MCF 10A (cell line): ENCODE results near the gene FSCN2. TPM values are rescaled to one million over a fixed set of nuclear protein-coding genes. Genes with fewer than 3 reads are reported as not detected.

Source experiments
- BruUV-seq: library from RNA; stranded (reverse); fragments of 400-500 nt; replicated peaks from 2 replicates; lab custom pipeline; 2021; lab: Mats Ljungman, UMichigan
- CTCF ChIA-PET: fragments of 300-600 bp; sonication (Branson Sonifier 250); formaldehyde crosslinking; extraction: SDS; loops from one replicate; lab custom pipeline; 2021; ENCODE audit warnings: antibody characterized with exemption, inconsistent platforms; lab: Yijun Ruan, JAX
- POLR2A ChIA-PET: fragments of 300-600, 350-650 bp; sonication (Branson Sonifier 250); formaldehyde crosslinking; extraction: SDS; loops from one replicate; lab custom pipeline; 2020; ENCODE audit warnings: antibody characterized with exemption, inconsistent platforms; lab: Yijun Ruan, JAX
- DNase-seq: peaks from one replicate; pipeline ENCODE4 v3.0.0-alpha.2; 2018; ENCODE audit not compliant: unreplicated experiment
- H3K27ac Mint-ChIP-seq: one replicate; pipeline ENCODE4 v1.8.0; 2022; ENCODE audit warnings: mild to moderate bottlenecking, low read depth, mixed read lengths; ENCODE audit not compliant: unreplicated experiment
- H3K27me3 Mint-ChIP-seq: one replicate; pipeline ENCODE4 v1.8.0; 2022; ENCODE audit warnings: mixed read lengths; ENCODE audit not compliant: insufficient read depth, unreplicated experiment
- H3K36me3 Mint-ChIP-seq: one replicate; pipeline ENCODE4 v1.8.0; 2022; ENCODE audit warnings: mild to moderate bottlenecking, moderate library complexity, mixed read lengths; ENCODE audit not compliant: insufficient read depth, unreplicated experiment
- H3K4me1 Mint-ChIP-seq: one replicate; pipeline ENCODE4 v1.8.0; 2022; ENCODE audit warnings: mixed read lengths; ENCODE audit not compliant: insufficient read depth, unreplicated experiment
- H3K4me3 Mint-ChIP-seq: one replicate; pipeline ENCODE4 v1.8.0; 2022; ENCODE audit warnings: mild to moderate bottlenecking, moderate library complexity, mixed read lengths; ENCODE audit not compliant: unreplicated experiment
- H3K9me3 Mint-ChIP-seq: one replicate; pipeline ENCODE4 v1.8.0; 2022; ENCODE audit warnings: mixed read lengths; ENCODE audit not compliant: unreplicated experiment
- intact Hi-C: fragments of 100-400 bp; cut with micrococcal nuclease; formaldehyde crosslinking; loops from 2 replicates; pipeline ENCODE4 v1.14.1; 2022
- total RNA-seq: library from RNA; stranded (reverse); gene quantifications from 2 replicates; pipeline ENCODE4 v1.2.3, GENCODE V29; 2022
- TF ChIP-seq, protein P1 (sequence below): fragments of 200-600 bp; IDR thresholded peaks from one replicate; pipeline ENCODE4 v1.8.0; 2022; ENCODE audit warnings: antibody characterized with exemption, mild to moderate bottlenecking; ENCODE audit not compliant: unreplicated experiment

The FSCN2 gene
- total RNA-seq, 1 experiment from 2014 or later, result not detected

DNA sequence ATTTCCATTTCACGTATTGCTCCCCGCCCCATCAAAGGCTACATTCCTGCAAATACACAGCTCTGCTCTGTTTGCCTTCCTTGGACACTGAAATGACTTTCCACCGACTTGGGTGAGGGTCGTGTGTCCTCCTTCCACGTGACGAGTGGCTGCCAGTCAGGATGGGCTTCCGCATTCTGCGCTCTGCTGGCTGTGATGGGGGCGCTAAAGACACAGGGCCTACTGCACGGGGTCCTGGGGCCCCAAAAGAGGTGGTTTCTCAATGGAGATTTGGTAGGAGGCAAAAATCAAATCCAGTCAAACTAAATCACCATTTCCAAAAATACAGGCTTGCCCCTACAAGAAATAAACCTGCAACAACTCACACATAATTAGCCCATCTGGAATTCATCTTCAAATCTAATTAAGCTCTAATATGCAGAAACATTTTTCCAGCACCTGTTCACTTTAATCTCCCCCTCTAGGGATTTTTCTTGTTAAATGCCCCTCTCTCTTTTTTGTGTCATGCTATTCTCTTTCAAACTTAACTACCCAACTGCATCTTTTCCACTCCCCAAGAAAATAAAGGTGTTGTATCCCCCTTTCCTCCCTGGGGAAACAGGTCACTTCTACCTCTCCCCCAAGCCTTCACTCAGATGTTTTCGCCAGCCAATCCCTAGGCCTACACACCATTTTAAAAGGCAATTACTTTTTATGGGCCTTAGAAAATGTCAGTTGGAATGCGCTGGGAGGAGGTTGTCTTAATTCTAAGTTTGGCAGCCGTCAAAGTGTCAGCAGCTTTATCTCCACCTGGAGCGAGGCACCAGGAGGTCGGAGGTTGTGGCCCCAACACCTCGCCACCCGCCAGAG is 45.8 kb downstream of the FSCN2 start:
- Mint-ChIP-seq H3K27ac (peak overlapping the region; percentile 23), H3K4me1 (peaks cover 31% of the 10 kb centered on the region), H3K4me3 (no peak overlapping the region)

DNA sequence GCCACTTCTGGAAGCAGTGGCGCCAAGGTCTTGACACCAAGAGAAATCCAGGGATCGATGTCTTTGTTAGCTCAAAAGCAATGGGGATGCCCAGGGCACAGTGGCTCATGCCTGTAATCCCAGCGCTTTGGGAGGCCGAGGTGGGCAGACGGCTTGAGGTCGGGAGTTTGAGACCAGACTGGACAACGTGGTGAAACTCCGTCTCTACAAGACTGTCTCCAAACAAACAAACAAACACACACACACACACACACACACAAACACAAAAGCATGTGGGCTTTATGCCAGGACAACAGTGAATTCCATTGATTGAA is 46.4 kb downstream of the FSCN2 start:
- intact Hi-C loops, result no loop called here
- TF ChIP-seq, protein P1, sequence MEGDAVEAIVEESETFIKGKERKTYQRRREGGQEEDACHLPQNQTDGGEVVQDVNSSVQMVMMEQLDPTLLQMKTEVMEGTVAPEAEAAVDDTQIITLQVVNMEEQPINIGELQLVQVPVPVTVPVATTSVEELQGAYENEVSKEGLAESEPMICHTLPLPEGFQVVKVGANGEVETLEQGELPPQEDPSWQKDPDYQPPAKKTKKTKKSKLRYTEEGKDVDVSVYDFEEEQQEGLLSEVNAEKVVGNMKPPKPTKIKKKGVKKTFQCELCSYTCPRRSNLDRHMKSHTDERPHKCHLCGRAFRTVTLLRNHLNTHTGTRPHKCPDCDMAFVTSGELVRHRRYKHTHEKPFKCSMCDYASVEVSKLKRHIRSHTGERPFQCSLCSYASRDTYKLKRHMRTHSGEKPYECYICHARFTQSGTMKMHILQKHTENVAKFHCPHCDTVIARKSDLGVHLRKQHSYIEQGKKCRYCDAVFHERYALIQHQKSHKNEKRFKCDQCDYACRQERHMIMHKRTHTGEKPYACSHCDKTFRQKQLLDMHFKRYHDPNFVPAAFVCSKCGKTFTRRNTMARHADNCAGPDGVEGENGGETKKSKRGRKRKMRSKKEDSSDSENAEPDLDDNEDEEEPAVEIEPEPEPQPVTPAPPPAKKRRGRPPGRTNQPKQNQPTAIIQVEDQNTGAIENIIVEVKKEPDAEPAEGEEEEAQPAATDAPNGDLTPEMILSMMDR, result no peak
- Mint-ChIP-seq H3K4me1 (peaks cover 34% of the 10 kb centered on the region), H3K27me3 (no peaks in the 10 kb centered on the region), H3K36me3 (peaks cover 44% of the 10 kb centered on the region), H3K4me3 (no peak overlapping the region), H3K27ac (no peak overlapping the region), H3K9me3 (no peaks in the 10 kb centered on the region)
- ChIA-PET POLR2A (interaction anchor here (0.6 to 1.1 kb wide), 3 partner anchors 15 to 134 kb away, joined by 3 to 4 read pairs (median 3); no protein-coding TSS in a partner anchor), CTCF (no interaction called here)
- no peak for DNase-seq
- BruUV-seq, result no TSS peak

More for the DNA sequence above, 45.8 kb downstream of the FSCN2 start:
- TF ChIP-seq, protein P1, result no peak
- POLR2A ChIA-PET, result interaction anchor here (0.7 to 1.1 kb wide), 2 partner anchors 27 to 134 kb away, joined by 3 read pairs; no protein-coding TSS in a partner anchor
- CTCF ChIA-PET, result no interaction called here
- Mint-ChIP-seq H3K27me3 (no peaks in the 10 kb centered on the region), H3K36me3 (peaks cover 47% of the 10 kb centered on the region), H3K9me3 (no peaks in the 10 kb centered on the region)
- intact Hi-C loops, result no loop called here
- no peak for DNase-seq
- BruUV-seq, result no TSS peak

DNA sequence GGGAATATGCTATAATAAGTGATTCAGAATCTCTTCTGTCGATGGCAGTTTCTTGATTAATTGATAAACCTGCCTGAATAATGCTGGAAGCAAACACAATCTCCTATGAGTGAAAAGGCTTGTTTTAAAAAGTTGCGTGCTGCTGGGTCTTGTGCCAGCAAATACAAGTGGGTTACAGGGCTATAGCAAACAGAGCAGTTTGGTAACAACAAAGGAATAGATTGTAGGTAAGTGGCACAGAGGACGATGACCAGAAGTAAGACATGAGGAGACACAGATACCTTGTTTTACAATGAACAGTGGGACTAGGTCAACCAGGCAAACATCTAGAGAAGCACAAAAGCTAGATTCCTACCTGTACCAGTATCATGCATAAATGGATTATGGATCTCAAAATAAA is 47.7 kb downstream of the FSCN2 start:
- peak overlapping the region; percentile 71 for H3K27ac Mint-ChIP-seq
- ChIA-PET POLR2A (interaction anchor here (0.7 to 3.3 kb wide), 7 partner anchors 10 to 337 kb away, joined by 3 to 41 read pairs (median 7); partner anchors contain the start of genes ACTG1, FAAP100, NDUFAF8 and TEPSIN), CTCF (interaction anchor here (0.6 to 1.0 kb wide), 2 partner anchors 9 to 23 kb away, joined by 3 to 4 read pairs; no protein-coding TSS in a partner anchor)
- peaks cover 38% of the 10 kb centered on the region for H3K36me3 Mint-ChIP-seq
- H3K9me3 Mint-ChIP-seq, result no peaks in the 10 kb centered on the region
- no peaks in the 10 kb centered on the region for H3K27me3 Mint-ChIP-seq
- peaks cover 44% of the 10 kb centered on the region for H3K4me1 Mint-ChIP-seq
- peak overlapping the region; percentile 51 for H3K4me3 Mint-ChIP-seq
- no TSS peak for BruUV-seq
- intact Hi-C loops, result loop anchor here (1.0 kb wide), 1 partner anchor 24 kb away; the partner anchor contains the start of gene FAAP100
- DNase-seq, result no peak
- TF ChIP-seq, protein P1, result no peak
